Esophagus mucosa (tissue), 1 donor: ENCODE results near the gene SRCIN1. TPM values are rescaled to one million over a fixed set of nuclear protein-coding genes. Genes with fewer than 3 reads are reported as not detected.

Experiments used
- ATAC-seq: fragments of 200-7000 bp; cut with Tn5 transposase; one replicate; pipeline ENCODE4 v1.9.1; 2020
- total RNA-seq: library from RNA; stranded (reverse); gene quantifications from one replicate; pipeline ENCODE4 v1.2.4, GENCODE V29; 2023
- donor health status: DM: yes; HTN: yes; CAD: no.

Gene SRCIN1
- total RNA-seq, 1 donor from 2014 or later, result 6.6 TPM

DNA sequence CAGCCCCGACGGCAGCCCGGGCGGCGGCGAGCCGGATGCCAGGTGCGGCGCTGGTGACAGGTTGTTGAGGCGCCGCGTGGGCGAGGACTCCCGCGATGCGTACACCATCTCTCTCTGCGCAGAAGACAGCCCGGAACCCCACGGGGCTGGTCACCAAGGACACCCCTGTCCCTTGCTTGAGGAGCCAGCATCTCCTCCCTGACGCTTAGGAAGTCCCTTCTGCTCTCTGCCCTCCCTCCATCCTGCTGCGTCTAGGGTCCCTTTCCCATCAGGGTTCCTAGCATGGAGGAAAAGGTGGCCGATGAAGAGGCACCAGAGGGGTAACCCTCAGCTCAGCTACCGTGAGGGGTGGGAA, 43.6 kb downstream of the SRCIN1 start:
- ATAC-seq, result no peak

DNA sequence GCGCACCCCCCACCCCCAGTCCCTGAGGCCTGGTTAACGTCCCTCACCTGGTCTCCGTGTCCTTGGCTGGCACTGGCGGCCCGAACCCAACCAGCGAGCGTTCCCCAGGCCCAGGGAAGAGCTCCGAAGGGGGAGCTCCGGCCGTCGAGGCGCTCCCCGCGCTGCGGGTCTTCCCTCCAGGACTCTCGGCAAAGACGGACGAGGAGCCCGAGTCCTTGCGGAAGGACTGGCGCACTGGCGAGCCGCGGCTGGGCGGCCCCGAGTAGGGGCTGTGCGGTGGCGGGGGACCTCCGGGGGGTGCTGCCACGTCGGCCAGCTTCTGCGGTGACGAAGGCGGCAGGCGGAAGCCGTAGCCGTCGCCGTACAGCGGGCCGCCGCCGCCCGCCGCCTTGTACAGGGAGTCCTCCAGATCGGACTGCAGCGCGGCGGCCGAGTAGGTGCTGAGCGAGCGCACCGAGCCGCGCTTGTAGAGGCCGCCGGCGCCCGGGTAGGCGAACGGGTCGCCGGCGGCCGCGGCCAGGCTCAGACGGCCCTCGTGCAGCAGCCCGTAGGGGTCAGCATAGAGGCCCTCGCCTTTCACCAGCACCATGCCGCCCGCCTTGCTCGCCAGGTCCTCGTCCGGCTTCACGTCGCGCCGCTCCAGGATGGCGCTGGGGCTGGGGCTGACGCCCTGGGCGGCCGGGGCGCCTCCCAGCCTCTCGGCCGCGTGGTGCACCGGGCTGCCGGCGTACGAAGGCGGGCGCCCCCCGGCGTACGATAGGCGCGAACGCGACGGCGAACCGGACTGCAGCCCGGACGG, 44.1 kb downstream of the SRCIN1 start:
- ATAC-seq, result no peak

DNA sequence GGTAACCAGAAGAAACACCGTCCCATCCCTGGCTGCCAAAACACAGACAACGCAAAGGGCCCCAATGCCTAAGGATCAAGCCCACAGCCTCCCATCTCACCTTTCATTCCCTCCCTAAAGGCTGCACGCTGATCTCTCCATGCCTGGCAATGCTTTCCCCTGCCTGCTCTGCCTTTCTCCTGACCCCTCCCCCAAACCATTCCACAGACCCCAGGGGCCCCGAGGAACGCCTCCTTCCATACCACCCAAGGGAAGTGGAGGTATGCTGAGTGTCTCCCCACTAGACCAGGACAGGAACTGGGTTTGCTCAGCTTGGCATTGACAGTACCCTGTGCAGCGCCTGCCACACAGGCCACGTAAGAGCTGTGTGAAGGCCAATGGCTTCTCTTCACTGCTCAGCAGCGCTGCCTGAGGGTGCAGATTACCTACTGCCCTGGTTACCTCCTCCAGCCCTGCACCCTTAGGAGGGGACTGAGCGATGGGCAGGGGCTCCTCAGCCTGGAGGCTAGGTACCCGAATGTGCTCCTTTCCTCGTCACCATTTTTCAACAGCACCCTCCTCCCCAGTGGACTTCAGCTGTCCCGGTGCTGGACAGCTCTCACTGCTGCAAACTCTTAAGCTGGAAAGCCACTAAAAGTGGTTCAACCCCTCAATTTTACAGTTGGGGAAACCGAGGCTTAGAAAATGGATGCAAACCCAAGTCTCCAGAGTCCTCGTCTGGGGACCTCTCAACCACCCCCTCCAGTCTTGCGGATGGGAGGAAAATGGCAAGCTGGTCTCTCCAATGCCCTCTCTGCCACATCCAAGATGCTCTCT, 45.0 kb downstream of the SRCIN1 start:
- ATAC-seq, result no peak

DNA sequence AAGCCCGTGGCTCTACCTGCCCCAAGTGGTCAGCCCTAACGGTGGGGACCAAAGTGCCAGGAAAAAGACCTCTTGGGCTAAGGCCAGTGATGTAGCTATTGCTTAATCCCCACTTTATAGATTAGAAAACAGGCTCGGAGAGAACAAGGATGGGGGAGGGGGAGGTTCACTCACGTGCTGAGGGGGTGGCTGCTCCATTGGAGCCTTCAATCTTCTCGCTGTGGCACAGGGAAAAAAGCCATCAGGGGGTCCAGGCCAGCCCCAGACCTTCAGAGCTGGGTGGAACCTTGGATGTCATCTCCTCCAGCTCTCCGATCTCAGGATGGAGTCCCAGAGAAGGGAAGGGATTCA, 45.9 kb downstream of the SRCIN1 start:
- no peak for ATAC-seq

DNA sequence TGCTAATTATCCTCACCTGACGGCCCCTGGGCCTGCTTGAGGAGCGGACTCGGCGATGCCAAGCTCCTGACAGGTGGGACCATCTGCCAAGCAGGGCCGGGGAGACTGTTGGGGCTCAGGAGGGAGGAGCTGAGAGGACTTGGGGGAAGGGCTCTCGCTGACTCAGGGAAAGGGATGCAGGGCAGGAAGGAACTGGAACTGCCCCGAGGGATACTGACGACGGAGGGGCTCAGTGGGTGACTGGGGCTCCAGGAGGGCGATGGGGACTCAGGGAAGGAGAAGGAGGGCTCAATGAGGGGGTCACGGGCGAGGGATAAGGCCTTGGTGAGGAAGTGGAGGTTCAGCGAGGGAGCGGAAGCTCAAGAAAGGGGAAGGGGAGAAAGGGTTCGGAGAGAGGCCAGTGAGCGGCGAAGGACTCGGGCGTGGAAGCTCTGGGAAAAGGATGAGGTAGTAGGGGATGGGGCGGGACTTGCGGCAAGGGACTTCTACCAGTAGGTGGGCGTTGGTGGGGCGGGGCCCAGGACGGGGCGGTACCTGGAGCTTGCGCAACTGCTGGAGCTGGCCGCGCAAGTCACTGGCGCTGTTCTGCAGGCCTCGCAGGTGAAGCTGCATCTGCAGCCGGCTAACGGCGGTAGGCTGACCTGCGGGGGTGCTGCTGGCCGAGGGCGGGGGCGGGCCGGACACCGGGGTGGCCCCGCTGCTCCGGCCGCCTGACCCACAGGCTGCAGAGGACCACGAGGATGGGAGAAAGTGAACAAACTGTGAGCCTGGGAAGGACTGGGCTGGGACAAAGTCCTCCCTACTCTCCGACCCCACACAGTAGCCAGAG, 46.5 kb downstream of the SRCIN1 start:
- peak; percentile 68 for ATAC-seq

DNA sequence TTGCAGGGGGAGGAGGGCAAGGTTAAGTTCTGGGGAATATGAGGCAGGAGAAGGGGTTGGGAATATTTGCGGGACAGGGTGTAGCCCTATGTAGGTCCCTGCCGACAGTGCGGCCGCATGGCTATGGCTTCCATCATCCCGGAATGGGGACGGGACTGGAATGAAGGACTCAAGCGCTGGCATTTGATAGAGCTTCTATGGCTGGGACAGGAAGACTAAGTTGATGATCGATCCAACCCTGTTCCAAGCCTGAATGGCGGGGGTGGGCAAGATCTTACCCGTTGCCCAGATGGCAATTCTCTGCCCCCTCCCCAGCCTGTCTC, 47.1 kb downstream of the SRCIN1 start:
- ATAC-seq, result peak; percentile 0

DNA sequence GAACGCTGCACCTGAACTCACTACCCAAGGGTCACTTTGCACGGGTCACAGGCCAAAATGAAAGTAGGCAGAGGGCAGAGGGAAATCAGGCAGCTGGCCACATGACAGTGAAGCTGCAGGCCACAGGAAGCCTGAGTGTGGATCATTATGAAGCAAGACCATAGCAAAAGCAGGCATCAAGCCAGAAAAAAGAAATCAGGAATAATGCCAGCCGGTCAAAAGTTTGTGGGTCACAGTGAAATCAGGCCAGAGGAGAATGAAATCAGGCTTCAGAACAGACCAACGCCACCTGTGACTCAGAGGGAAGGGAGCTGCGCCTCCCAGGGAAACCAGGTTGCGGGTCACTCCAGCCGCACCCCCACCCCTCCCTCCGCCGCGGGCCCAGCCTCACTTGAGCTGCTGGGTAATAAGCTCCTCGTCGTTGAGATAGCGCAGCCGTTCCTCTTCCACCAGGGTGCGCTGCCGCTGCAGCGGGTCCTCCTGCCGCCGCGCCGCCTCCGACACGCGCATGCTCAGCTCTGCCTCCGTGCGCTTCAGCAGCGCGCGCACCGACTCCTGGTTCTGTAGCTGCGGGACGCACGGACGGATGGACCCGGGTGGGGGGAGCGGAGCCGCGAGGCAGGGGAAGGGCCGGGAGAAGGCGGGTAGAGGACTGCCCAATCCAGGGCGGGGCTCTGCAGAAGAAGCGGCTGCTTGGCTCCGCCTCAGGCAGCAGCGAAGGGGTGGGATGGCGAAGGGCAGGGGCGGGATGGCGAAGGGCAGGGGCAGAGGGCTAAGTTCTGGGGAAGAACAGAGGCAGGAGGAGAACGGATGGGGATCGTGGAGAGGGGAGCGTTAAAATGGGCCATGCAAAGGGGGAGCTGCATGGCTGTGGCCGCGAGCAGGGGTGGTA, 47.7 kb downstream of the SRCIN1 start:
- ATAC-seq, result peak; percentile 82

DNA sequence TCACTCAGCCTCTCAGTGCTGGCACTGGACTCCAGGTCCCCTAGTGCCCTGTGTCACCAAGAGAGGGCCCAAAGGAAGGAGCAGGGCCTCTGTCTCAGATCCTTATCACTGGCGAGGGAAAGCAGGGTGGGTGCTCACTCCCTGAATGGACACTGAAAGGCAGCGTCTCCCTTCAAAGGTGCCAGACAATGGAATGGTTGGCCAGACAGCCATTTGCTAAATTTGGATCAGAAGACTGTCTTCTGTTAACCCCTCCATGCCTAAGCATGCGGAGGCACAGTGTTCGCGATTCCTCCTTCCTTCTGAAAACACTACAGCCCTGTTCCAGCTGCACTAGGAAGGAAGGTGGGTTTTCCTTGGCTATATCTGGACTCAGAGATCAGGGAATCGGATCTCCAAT, 48.4 kb downstream of the SRCIN1 start:
- ATAC-seq, result no peak

DNA sequence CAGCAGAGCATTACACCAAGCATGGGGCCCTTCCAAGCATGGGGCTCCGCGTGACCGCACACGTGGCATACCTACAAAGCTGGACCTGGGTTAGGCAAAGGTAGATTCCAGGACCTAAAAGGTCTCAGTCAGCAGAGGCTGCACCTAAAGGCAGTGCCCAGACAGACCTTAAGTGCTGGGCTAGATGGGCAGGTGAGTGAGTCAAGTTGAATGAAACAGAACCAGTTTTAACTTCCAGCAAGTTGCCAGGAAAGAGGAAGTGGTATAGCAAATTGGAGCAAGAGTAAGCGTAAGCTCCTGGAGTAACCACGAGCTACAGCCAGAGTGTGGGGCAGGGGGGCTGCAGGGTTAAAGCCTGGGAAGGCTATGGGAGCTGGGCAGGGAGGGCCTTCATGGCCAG, 49.5 kb downstream of the SRCIN1 start:
- ATAC-seq, result peak; percentile 64

DNA sequence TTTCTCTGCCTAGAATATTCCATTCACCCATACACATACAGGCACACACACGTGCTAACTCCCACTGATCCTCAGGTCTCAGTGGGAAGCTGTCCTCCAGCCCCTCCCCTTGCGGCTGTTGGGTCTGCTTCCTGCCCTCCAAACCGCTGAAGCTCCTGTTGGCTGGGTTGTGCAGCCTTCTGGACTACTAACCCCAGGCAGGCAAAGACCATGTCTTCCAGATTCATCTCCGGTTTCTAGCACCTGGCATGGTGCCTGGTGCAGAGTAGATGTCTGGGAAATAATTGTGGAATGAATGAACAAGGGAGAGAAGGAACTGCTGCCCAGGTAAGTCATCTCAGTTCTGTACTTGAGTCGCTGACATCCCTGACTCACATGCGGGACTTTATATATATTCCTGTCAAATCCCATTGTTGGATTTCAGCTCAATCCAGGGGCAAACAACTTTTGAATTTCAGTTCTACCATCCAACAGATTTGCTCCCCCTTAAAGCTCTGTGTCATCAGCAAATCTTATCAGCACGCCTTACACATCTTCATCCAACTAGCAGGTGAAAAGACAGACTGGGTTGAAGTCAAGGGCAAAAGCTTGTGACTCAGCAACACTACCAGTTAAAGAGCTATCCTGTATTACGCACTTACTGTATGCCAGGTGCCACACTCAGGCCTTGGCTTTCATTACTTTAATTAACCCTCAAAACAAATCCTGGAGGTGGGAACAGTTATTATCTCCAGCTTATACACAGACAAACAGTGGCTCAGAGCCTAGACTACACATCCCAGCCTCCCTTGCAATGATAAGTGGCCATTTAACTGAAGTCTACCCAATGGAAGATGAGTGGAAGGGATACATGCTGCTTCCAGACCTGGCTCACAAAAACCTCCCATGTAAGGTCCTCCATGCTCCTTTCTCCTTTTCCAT, 51.1 kb downstream of the SRCIN1 start:
- ATAC-seq, result peak; percentile 6

DNA sequence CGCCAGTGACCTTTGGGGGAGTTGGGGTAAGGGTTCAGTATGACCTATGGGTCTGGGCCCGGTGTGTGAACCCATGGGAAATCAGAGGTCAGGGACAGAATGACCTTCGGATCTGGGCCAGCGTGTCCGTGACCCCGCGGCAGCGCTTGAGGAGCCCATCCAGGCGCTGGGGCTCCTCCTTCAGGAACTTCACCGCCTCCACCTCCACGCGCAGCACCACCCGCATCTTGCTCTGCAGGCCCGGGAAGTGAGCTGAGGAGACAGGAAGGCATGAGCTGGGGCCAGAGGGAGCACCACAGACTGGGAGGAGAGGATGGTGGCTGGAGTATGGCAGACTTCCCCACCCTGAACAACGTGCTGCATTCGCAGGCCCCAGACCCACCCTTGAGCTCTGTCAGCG, 53.4 kb downstream of the SRCIN1 start:
- ATAC-seq, result no peak

DNA sequence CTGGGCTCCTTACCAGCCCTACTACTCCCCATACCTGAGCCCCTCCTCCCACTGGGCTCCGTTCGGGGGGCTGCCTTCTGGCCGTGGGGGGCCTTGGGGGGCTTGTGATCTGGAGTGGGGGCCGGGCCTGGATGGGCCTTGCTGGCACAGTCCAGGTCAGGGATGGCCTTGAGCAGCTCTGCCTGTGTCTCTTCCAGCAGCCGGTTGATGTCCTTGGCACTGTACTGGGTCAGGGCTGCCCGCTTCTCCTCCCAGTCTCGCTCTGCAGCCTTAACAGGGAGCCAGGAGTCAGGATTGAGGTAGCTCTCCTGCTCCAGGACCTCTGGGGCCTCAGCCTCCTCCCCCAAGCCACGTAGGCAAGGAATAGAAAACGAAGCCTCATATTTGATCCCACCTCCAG, 54.6 kb downstream of the SRCIN1 start:
- ATAC-seq, result no peak

DNA sequence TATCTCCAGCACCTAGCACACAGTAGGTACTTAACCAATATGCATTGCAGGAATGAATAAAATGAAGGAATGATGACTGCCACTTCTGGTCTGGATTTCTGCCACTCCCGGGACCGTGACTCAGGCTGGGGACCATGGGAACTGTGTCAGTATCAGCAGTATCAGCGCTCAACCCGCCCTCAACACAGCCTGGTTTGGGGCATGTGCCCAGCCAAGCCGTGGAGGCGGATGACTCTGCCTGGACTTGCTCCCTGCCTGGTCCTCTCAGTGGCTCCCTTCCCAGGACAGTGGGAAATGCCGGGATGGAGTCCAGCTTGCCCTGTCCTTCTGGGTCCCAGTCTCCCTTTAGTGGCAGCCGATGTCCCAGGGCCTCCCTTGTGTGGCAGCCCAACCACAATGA, 55.1 kb downstream of the SRCIN1 start:
- ATAC-seq, result peak; percentile 85

DNA sequence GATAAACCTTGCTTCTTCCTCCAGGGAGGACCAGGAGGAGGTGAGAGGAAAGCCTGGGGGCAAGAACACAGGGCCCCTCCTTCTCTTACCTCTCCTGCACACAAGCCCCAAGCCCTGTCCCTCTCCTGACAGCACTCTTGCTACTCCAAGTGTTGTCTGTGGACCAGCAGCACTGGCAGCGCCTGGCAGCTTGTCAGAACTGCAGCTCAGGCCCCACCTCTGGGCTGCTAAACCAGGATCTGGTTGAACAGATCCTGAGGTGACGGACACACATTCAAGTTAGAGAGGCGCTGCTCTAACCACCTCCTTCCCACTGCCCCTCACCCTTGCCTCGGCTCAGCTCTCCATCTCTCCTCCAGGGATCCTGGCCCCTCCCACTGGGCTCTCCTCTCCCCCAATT, 56.5 kb downstream of the SRCIN1 start:
- ATAC-seq, result no peak

DNA sequence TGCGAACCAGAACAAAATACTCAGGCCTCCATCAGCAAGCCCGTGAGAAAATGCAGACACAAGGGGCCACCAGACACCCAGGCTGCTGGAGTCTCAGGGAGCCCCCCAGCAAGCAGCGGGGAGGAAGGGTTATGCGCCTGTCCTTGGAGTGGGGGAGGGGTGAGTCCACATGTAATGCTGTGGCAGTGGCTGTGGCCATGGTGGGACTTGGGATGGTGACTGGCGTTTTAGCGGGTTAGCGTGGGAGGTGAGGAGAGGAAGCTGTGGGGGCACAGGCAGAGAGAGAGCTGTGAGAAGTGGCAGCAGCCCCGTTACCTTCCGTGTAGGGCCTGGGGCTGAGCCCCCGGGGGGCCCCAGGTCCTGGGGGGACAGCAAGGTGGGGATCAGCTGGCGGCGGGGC, 58.3 kb downstream of the SRCIN1 start:
- ATAC-seq, result no peak

DNA sequence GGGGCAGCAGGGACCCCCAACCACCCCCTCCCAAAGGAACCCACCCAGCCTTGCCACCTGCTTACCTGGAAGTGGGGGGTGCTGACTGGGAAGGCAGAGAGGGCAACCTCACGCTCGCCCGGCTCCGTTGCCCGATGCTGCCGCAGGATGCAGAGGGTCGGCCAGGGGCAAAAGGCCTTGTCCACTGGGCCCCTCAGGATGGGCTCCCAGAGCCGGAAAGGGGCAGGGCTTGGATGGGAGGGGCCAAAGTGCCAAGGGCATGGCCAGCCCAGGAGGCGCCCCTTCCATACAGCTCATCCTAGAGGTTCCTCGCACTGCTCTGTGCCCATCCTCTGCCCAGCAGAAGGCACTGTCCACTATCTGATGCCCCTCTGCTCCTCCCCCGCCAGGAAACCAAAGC, 59.4 kb downstream of the SRCIN1 start:
- ATAC-seq, result no peak

DNA sequence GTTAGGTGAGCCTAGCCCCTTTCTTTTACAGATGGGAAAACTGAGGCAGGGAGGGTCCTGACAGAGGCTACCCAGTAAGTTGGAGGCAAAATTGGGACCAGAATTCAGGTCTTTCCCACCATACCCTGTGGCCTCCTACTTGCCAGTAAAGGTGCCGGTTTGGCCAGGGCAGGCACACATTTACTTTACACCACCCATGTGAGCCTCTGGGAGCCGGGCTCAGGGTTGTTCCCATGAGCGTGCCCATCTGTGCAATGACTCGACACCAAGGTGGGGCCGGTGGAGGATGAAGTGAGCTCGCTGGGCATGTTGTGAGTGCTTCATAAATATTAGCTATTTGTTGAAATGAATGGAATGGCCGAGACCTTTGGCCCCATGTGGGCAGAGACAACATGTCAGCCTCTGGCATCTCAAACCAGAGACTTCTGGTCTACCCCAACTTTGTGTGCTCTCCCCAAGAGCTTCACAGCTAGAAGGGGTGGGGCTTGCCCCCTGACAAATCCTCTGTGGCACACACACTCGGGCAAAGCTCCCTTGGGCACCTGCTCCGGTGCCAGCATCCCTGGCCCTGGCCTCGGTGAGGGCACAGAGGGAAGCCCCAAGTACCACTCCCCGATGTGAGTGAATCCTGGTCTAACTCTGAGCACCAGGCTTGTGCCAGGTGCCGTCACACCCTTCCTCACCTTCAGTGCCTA, 60.1 kb downstream of the SRCIN1 start:
- peak; percentile 25 for ATAC-seq

DNA sequence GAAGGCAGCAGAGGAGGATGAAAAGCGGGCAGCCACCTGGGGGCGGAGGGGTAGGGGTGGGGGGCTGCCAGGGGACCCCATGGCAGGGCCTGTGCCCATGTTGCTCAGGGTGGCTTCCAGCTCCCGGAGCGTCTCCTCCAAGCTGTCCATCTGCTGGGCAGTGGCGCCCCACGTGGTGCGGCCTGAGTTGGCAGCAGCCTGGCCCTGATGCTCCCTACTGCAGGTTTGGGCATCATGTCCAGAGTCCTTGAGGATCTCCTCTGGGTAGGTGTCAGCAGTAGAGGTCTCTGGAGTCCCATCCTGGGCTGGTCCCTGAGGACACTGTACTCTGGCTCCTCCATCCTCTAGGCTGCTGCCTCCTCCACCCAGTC, 60.9 kb downstream of the SRCIN1 start:
- no peak for ATAC-seq

DNA sequence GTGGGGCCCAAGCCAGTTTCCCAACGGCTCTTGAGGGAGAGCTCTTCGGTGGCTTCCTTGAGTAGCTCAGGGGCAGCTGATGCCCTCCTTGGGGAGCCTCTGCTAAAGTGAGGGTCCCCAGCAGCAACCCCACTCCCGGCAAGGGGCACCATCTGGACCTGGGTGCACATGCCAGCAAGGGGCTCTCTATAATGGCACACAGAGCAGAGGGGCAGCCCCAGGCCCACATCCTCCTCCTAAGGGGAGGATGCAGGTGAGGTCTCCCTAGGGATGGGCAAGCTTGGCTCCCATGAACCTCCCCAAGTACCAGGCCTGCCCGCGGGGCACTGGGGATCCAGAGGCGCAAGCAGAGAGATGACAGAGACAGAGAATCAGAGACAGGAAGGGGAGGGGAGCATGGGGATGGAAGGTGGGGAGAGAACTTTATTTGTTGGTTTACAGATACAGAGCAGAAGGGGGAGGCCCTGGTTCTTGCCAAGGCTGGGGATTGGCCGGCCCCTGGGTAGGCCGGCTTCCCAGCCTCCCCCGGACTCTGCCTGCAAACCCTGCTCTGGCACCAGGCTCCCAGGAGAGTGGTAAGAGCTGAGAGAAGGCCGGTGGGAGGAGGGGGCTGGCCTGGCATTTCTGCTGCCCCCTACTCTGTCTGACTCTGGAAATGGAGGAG, 61.4 kb downstream of the SRCIN1 start:
- peak; percentile 10 for ATAC-seq
